Astrocyte (in vitro differentiated cells and primary cell): ENCODE results near the gene INHBC. TPM values are rescaled to one million over a fixed set of nuclear protein-coding genes. Genes with fewer than 3 reads are reported as not detected.

Experiments
- DNase-seq: peaks from one replicate; pipeline ENCODE4 v3.0.0-alpha.2; 2010; ENCODE audit warnings: low read depth
- FAIRE-seq: peaks from 2 replicates; lab custom pipeline; 2011; peaks lifted over from hg19 to GRCh38; lab: Jason Lieb, UNC
- H2AFZ ChIP-seq: 2 replicates; pipeline ENCODE4 v1.6.0; 2012; ENCODE audit warnings: low read depth, low read length, inconsistent platforms
- H3K27ac ChIP-seq: 2 replicates; pipeline ENCODE4 v1.5.1; 2011; ENCODE audit warnings: low read depth, low read length, inconsistent platforms
- H3K27me3 ChIP-seq: 2 replicates; pipeline ENCODE4 v1.6.0; 2011; ENCODE audit warnings: low read length, inconsistent platforms; ENCODE audit not compliant: insufficient read depth
- H3K36me3 ChIP-seq: 2 replicates; pipeline ENCODE4 v1.5.1; 2011; ENCODE audit warnings: low read length, inconsistent platforms; ENCODE audit not compliant: insufficient read depth
- H3K4me1 ChIP-seq: 2 replicates; pipeline ENCODE4 v1.5.1; 2011; ENCODE audit warnings: low read length, inconsistent platforms; ENCODE audit not compliant: insufficient read depth
- H3K4me2 ChIP-seq: 2 replicates; pipeline ENCODE4 v1.6.0; 2012; ENCODE audit warnings: low read length, inconsistent platforms
- H3K4me3 ChIP-seq: 2 replicates; pipeline ENCODE4 v1.5.1; 2011; ENCODE audit warnings: low read depth, mild to moderate bottlenecking, low read length, inconsistent platforms; ENCODE audit not compliant: insufficient read depth
- H3K79me2 ChIP-seq: 2 replicates; pipeline ENCODE4 v1.6.0; 2012; ENCODE audit warnings: mild to moderate bottlenecking, low read length, inconsistent platforms; ENCODE audit not compliant: insufficient read depth
- H3K9ac ChIP-seq: 2 replicates; pipeline ENCODE4 v1.6.0; 2012; ENCODE audit warnings: mild to moderate bottlenecking, low read length, inconsistent platforms
- H3K9me3 ChIP-seq: 2 replicates; pipeline ENCODE4 v1.5.1; 2012; ENCODE audit warnings: low read depth, mild to moderate bottlenecking, low read length, inconsistent platforms; ENCODE audit not compliant: insufficient read depth
- H4K20me1 ChIP-seq: 2 replicates; pipeline ENCODE4 v1.6.0; 2012; ENCODE audit warnings: low read length, inconsistent platforms; ENCODE audit not compliant: insufficient read depth
- H3K27ac Mint-ChIP-seq: one replicate; pipeline ENCODE4 v1.8.0; 2021; ENCODE audit warnings: mild to moderate bottlenecking, mixed read lengths; ENCODE audit not compliant: unreplicated experiment
- H3K27me3 Mint-ChIP-seq: one replicate; pipeline ENCODE4 v1.8.0; 2021; ENCODE audit warnings: low read depth, mixed read lengths; ENCODE audit not compliant: unreplicated experiment
- H3K36me3 Mint-ChIP-seq: one replicate; pipeline ENCODE4 v1.8.0; 2021; ENCODE audit warnings: low read depth, mixed read lengths; ENCODE audit not compliant: unreplicated experiment
- H3K4me1 Mint-ChIP-seq: one replicate; pipeline ENCODE4 v1.8.0; 2021; ENCODE audit warnings: low read depth, mixed read lengths; ENCODE audit not compliant: unreplicated experiment
- H3K4me3 Mint-ChIP-seq: one replicate; pipeline ENCODE4 v1.8.0; 2021; ENCODE audit warnings: mild to moderate bottlenecking, moderate library complexity, mixed read lengths; ENCODE audit not compliant: unreplicated experiment
- H3K9me3 Mint-ChIP-seq: one replicate; pipeline ENCODE4 v1.8.0; 2021; ENCODE audit warnings: mild to moderate bottlenecking, mixed read lengths; ENCODE audit not compliant: unreplicated experiment
- total RNA-seq: library from RNA; stranded (reverse); gene quantifications from 2 replicates; pipeline ENCODE4 v1.2.1, GENCODE V29; 2021
- TF ChIP-seq, protein P1 (sequence below): IDR thresholded peaks from 2 replicates; pipeline ENCODE4 v1.5.1; 2011; ENCODE audit warnings: low read depth, mild to moderate bottlenecking, inconsistent platforms, low read length, moderate library complexity; ENCODE audit not compliant: insufficient read depth

INHBC gene
- total RNA-seq, 1 donor from 2014 or later: not detected

DNA sequence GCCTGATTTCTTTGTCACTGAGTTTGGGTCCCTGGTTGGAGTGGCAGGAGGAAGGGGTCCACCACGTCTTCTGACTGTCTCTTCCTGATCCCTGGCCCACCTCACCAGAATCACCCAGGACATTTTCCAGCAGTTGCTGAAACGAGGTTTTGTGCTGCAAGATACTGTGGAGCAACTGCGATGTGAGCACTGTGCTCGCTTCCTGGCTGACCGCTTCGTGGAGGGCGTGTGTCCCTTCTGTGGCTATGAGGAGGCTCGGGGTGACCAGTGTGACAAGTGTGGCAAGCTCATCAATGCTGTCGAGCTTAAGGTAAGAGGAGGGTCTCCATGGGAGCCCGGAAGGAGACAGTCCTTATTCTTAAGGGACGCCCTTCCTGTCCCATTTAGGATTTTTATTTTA lies 65.6 kb downstream of the INHBC start:
- Histone ChIP-seq H3K27ac (no peak overlapping the region), H4K20me1 (peaks cover 18% of the 10 kb centered on the region), H2AFZ (no peak overlapping the region), H3K27me3 (no peaks in the 10 kb centered on the region), H3K9ac (no peak overlapping the region), H3K9me3 (no peaks in the 10 kb centered on the region), H3K4me3 (no peak overlapping the region), H3K4me1 (no peaks in the 10 kb centered on the region), H3K36me3 (peaks cover 49% of the 10 kb centered on the region), H3K4me2 (no peak overlapping the region), H3K79me2 (peaks cover 3% of the 10 kb centered on the region)
- Mint-ChIP-seq H3K4me1 (peaks cover 11% of the 10 kb centered on the region), H3K27me3 (no peaks in the 10 kb centered on the region), H3K36me3 (peaks cover 47% of the 10 kb centered on the region), H3K9me3 (no peaks in the 10 kb centered on the region), H3K4me3 (no peak overlapping the region), H3K27ac (no peak overlapping the region)
- DNase-seq (no peak), FAIRE-seq (no peak)
- TF ChIP-seq, protein P1, sequence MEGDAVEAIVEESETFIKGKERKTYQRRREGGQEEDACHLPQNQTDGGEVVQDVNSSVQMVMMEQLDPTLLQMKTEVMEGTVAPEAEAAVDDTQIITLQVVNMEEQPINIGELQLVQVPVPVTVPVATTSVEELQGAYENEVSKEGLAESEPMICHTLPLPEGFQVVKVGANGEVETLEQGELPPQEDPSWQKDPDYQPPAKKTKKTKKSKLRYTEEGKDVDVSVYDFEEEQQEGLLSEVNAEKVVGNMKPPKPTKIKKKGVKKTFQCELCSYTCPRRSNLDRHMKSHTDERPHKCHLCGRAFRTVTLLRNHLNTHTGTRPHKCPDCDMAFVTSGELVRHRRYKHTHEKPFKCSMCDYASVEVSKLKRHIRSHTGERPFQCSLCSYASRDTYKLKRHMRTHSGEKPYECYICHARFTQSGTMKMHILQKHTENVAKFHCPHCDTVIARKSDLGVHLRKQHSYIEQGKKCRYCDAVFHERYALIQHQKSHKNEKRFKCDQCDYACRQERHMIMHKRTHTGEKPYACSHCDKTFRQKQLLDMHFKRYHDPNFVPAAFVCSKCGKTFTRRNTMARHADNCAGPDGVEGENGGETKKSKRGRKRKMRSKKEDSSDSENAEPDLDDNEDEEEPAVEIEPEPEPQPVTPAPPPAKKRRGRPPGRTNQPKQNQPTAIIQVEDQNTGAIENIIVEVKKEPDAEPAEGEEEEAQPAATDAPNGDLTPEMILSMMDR: no peak

Other genes starting within 250 kb of the INHBC start
- 14.5 and 22.3 TPM in 2 replicates for gene NXPH4, start 218.0 kb upstream of the INHBC start, total RNA-seq
- 197 and 217 TPM in 2 replicates for gene SHMT2, start 205.1 kb upstream of the INHBC start, total RNA-seq
- gene STAC3, start 183.6 kb upstream of the INHBC start, total RNA-seq: 0.75 and 0.82 TPM in 2 replicates
- 18.8 and 19.2 TPM in 2 replicates for gene R3HDM2, start 3.7 kb upstream of the INHBC start, total RNA-seq
- 24.6 and 37.5 TPM in 2 replicates for gene INHBE, start 20.5 kb downstream of the INHBC start, total RNA-seq
- 5.8 and 6.8 TPM in 2 replicates for gene GLI1, start 25.0 kb downstream of the INHBC start, total RNA-seq
- gene ARHGAP9, start 45.1 kb downstream of the INHBC start, total RNA-seq: 2.5 and 3.1 TPM in 2 replicates
- 351 and 384 TPM in 2 replicates for gene MARS1, start 53.3 kb downstream of the INHBC start, total RNA-seq
- gene DDIT3, start 85.7 kb downstream of the INHBC start, total RNA-seq: 42.6 and 45.1 TPM in 2 replicates
- gene MBD6, start 88.0 kb downstream of the INHBC start, total RNA-seq: 55.3 and 58.5 TPM in 2 replicates
- gene DCTN2, start 112.4 kb downstream of the INHBC start, total RNA-seq: 94.5 and 107 TPM in 2 replicates
- 7.2 and 8.6 TPM in 2 replicates for gene KIF5A, start 115.3 kb downstream of the INHBC start, total RNA-seq
- 43.3 and 43.6 TPM in 2 replicates for gene PIP4K2C, start 156.4 kb downstream of the INHBC start, total RNA-seq
- 18.3 and 20.8 TPM in 2 replicates for gene DTX3, start 170.0 kb downstream of the INHBC start, total RNA-seq
- gene ARHGEF25, start 176.7 kb downstream of the INHBC start, total RNA-seq: 16.8 and 24.5 TPM in 2 replicates
- 2.5 and 2.6 TPM in 2 replicates for gene B4GALNT1, start 198.4 kb downstream of the INHBC start, total RNA-seq